Thyroid gland (tissue), 4 donors: ENCODE data around the gene NEUROD6.

Source experiments
- CTCF ChIP-seq, 6 experiments: fragments of 200-600 bp in 3 of 6; fragments of 450-650 bp in 3 of 6; sonication (generic) in 3 of 6; IDR thresholded peaks; one replicate each; pipeline ENCODE4 v1.5.1; 2016 to 2019; ENCODE audit warnings: antibody characterized with exemption in 6 of 6, mild to moderate bottlenecking in 2 of 6, inconsistent platforms in 1 of 6, moderate library complexity in 1 of 6
- POLR2A ChIP-seq, 2 donors: fragments of 450-650 bp; IDR thresholded peaks; one replicate each; pipeline ENCODE4 v1.6.1; 2017; ENCODE audit warnings: antibody characterized with exemption in 2 of 2, mild to moderate bottlenecking in 2 of 2, moderate library complexity in 1 of 2

GRCh38 chr7:31371621-31372020 lies 31.1 kb upstream of the NEUROD6 start:
- TF ChIP-seq CTCF (IDR thresholded peaks at IDR 0.05) (no peak), POLR2A (IDR thresholded peaks at IDR 0.05) (no peak)
